ENCODE data around the gene ELK3.

Gene ELK3

GRCh38 chr12:96193725-96194575 lies at the start of gene ELK3:
Gene ELK3 (plus strand): TSS chr12:96194375.
- H3K9ac ChIP-seq (ENCODE audit: low read depth in 1 of 2, low read length in 2 of 2), result peak within 1 kb of the TSS; percentile 69 to 80
- peak within 1 kb of the TSS; percentile 91 to 98 for H3K4me3 ChIP-seq (ENCODE audit: low read depth in 1 of 2, low read length in 2 of 2)
- peak within 1 kb of the TSS; percentile 52 for H3K27ac ChIP-seq (ENCODE audit: low read depth, low read length)
- peaks cover 3 to 13% of the 10 kb centered on the region in 2 donors for H3K4me1 ChIP-seq (ENCODE audit: control insufficient read depth in 1 of 2, insufficient read depth in 2 of 2, low read length in 2 of 2)
- no peaks in the 10 kb centered on the region for H3K27me3 ChIP-seq (ENCODE audit: control insufficient read depth in 1 of 2, insufficient read depth in 2 of 2, low read length in 2 of 2)
- H3K9me3 ChIP-seq (ENCODE audit: control insufficient read depth in 1 of 2, low read length in 2 of 2), result no peaks in the 10 kb centered on the region
- H3K36me3 ChIP-seq (ENCODE audit: control insufficient read depth in 1 of 2, insufficient read depth in 2 of 2, low read length in 2 of 2), result no peaks in the 10 kb centered on the region

GRCh38 chr12:96146747-96147146 lies 47.4 kb upstream of the ELK3 start:
- Histone ChIP-seq H3K4me1 (ENCODE audit: control insufficient read depth in 1 of 2, insufficient read depth in 2 of 2, low read length in 2 of 2) (peaks cover 0 to 8% of the 10 kb centered on the region in 2 donors), H3K4me3 (ENCODE audit: low read depth in 1 of 2, low read length in 2 of 2) (no peak overlapping the region), H3K9ac (ENCODE audit: low read depth in 1 of 2, low read length in 2 of 2) (no peak overlapping the region), H3K9me3 (ENCODE audit: control insufficient read depth in 1 of 2, low read length in 2 of 2) (no peaks in the 10 kb centered on the region), H3K27ac (ENCODE audit: low read depth, low read length) (no peak overlapping the region), H3K27me3 (ENCODE audit: control insufficient read depth in 1 of 2, insufficient read depth in 2 of 2, low read length in 2 of 2) (no peaks in the 10 kb centered on the region), H3K36me3 (ENCODE audit: control insufficient read depth in 1 of 2, insufficient read depth in 2 of 2, low read length in 2 of 2) (no peaks in the 10 kb centered on the region)

GRCh38 chr12:96150442-96150841 lies 43.7 kb upstream of the ELK3 start:
- no peaks in the 10 kb centered on the region for H3K4me1 ChIP-seq (ENCODE audit: control insufficient read depth in 1 of 2, insufficient read depth in 2 of 2, low read length in 2 of 2)
- no peaks in the 10 kb centered on the region for H3K9me3 ChIP-seq (ENCODE audit: control insufficient read depth in 1 of 2, low read length in 2 of 2)
- no peak overlapping the region for H3K9ac ChIP-seq (ENCODE audit: low read depth in 1 of 2, low read length in 2 of 2)
- H3K36me3 ChIP-seq (ENCODE audit: control insufficient read depth in 1 of 2, insufficient read depth in 2 of 2, low read length in 2 of 2), result no peaks in the 10 kb centered on the region
- H3K4me3 ChIP-seq (ENCODE audit: low read depth in 1 of 2, low read length in 2 of 2), result no peak overlapping the region
- H3K27me3 ChIP-seq (ENCODE audit: control insufficient read depth in 1 of 2, insufficient read depth in 2 of 2, low read length in 2 of 2), result no peaks in the 10 kb centered on the region
- H3K27ac ChIP-seq (ENCODE audit: low read depth, low read length), result no peak overlapping the region

- Histone ChIP-seq H3K9ac (ENCODE audit: low read depth in 1 of 2, low read length in 2 of 2) (no peak overlapping the region), H3K9me3 (ENCODE audit: control insufficient read depth in 1 of 2, low read length in 2 of 2) (no peaks in the 10 kb centered on the region), H3K27me3 (ENCODE audit: control insufficient read depth in 1 of 2, insufficient read depth in 2 of 2, low read length in 2 of 2) (no peaks in the 10 kb centered on the region), H3K27ac (ENCODE audit: low read depth, low read length) (no peak overlapping the region), H3K36me3 (ENCODE audit: control insufficient read depth in 1 of 2, insufficient read depth in 2 of 2, low read length in 2 of 2) (no peaks in the 10 kb centered on the region), H3K4me3 (ENCODE audit: low read depth in 1 of 2, low read length in 2 of 2) (no peak overlapping the region), H3K4me1 (ENCODE audit: control insufficient read depth in 1 of 2, insufficient read depth in 2 of 2, low read length in 2 of 2) (no peaks in the 10 kb centered on the region)
These were observed 42.0 kb upstream of the ELK3 start for GRCh38 chr12:96152164-96152563.

GRCh38 chr12:96153131-96153725 lies 40.9 kb upstream of the ELK3 start:
- Histone ChIP-seq H3K36me3 (ENCODE audit: control insufficient read depth in 1 of 2, insufficient read depth in 2 of 2, low read length in 2 of 2) (no peaks in the 10 kb centered on the region), H3K4me3 (ENCODE audit: low read depth in 1 of 2, low read length in 2 of 2) (no peak overlapping the region), H3K9me3 (ENCODE audit: control insufficient read depth in 1 of 2, low read length in 2 of 2) (no peaks in the 10 kb centered on the region), H3K27ac (ENCODE audit: low read depth, low read length) (no peak overlapping the region), H3K4me1 (ENCODE audit: control insufficient read depth in 1 of 2, insufficient read depth in 2 of 2, low read length in 2 of 2) (no peaks in the 10 kb centered on the region), H3K27me3 (ENCODE audit: control insufficient read depth in 1 of 2, insufficient read depth in 2 of 2, low read length in 2 of 2) (no peaks in the 10 kb centered on the region), H3K9ac (ENCODE audit: low read depth in 1 of 2, low read length in 2 of 2) (no peak overlapping the region)

GRCh38 chr12:96155181-96155580 lies 39.0 kb upstream of the ELK3 start:
- H3K36me3 ChIP-seq (ENCODE audit: control insufficient read depth in 1 of 2, insufficient read depth in 2 of 2, low read length in 2 of 2), result no peaks in the 10 kb centered on the region
- H3K9me3 ChIP-seq (ENCODE audit: control insufficient read depth in 1 of 2, low read length in 2 of 2), result no peaks in the 10 kb centered on the region

GRCh38 chr12:96155781-96156180 lies 38.4 kb upstream of the ELK3 start:
- no peaks in the 10 kb centered on the region for H3K4me1 ChIP-seq (ENCODE audit: control insufficient read depth in 1 of 2, insufficient read depth in 2 of 2, low read length in 2 of 2)
- H3K36me3 ChIP-seq (ENCODE audit: control insufficient read depth in 1 of 2, insufficient read depth in 2 of 2, low read length in 2 of 2), result no peaks in the 10 kb centered on the region
- no peaks in the 10 kb centered on the region for H3K9me3 ChIP-seq (ENCODE audit: control insufficient read depth in 1 of 2, low read length in 2 of 2)
- no peaks in the 10 kb centered on the region for H3K27me3 ChIP-seq (ENCODE audit: control insufficient read depth in 1 of 2, insufficient read depth in 2 of 2, low read length in 2 of 2)
- H3K4me3 ChIP-seq (ENCODE audit: low read depth in 1 of 2, low read length in 2 of 2), result no peak overlapping the region
- H3K9ac ChIP-seq (ENCODE audit: low read depth in 1 of 2, low read length in 2 of 2), result no peak overlapping the region
- no peak overlapping the region for H3K27ac ChIP-seq (ENCODE audit: low read depth, low read length)

More at GRCh38 chr12:96155181-96155580, 39.0 kb upstream of the ELK3 start:
- no peaks in the 10 kb centered on the region for H3K27me3 ChIP-seq (ENCODE audit: control insufficient read depth in 1 of 2, insufficient read depth in 2 of 2, low read length in 2 of 2)
- H3K4me1 ChIP-seq (ENCODE audit: control insufficient read depth in 1 of 2, insufficient read depth in 2 of 2, low read length in 2 of 2), result no peaks in the 10 kb centered on the region
- no peak overlapping the region for H3K27ac ChIP-seq (ENCODE audit: low read depth, low read length)
- no peak overlapping the region for H3K9ac ChIP-seq (ENCODE audit: low read depth in 1 of 2, low read length in 2 of 2)
- H3K4me3 ChIP-seq (ENCODE audit: low read depth in 1 of 2, low read length in 2 of 2), result no peak overlapping the region

- H3K36me3 ChIP-seq (ENCODE audit: control insufficient read depth in 1 of 2, insufficient read depth in 2 of 2, low read length in 2 of 2), result no peaks in the 10 kb centered on the region
These were observed 38.0 kb upstream of the ELK3 start for GRCh38 chr12:96156211-96156610.

GRCh38 chr12:96157427-96157826 lies 36.7 kb upstream of the ELK3 start:
- Histone ChIP-seq H3K4me1 (ENCODE audit: control insufficient read depth in 1 of 2, insufficient read depth in 2 of 2, low read length in 2 of 2) (no peaks in the 10 kb centered on the region), H3K36me3 (ENCODE audit: control insufficient read depth in 1 of 2, insufficient read depth in 2 of 2, low read length in 2 of 2) (no peaks in the 10 kb centered on the region)

More at GRCh38 chr12:96156211-96156610, 38.0 kb upstream of the ELK3 start:
- H3K27me3 ChIP-seq (ENCODE audit: control insufficient read depth in 1 of 2, insufficient read depth in 2 of 2, low read length in 2 of 2), result no peaks in the 10 kb centered on the region
- no peaks in the 10 kb centered on the region for H3K9me3 ChIP-seq (ENCODE audit: control insufficient read depth in 1 of 2, low read length in 2 of 2)
- H3K4me1 ChIP-seq (ENCODE audit: control insufficient read depth in 1 of 2, insufficient read depth in 2 of 2, low read length in 2 of 2), result no peaks in the 10 kb centered on the region
- no peak overlapping the region for H3K4me3 ChIP-seq (ENCODE audit: low read depth in 1 of 2, low read length in 2 of 2)
- no peak overlapping the region for H3K9ac ChIP-seq (ENCODE audit: low read depth in 1 of 2, low read length in 2 of 2)
- no peak overlapping the region for H3K27ac ChIP-seq (ENCODE audit: low read depth, low read length)

GRCh38 chr12:96164951-96165811 lies 29.0 kb upstream of the ELK3 start:
- no peaks in the 10 kb centered on the region for H3K4me1 ChIP-seq (ENCODE audit: control insufficient read depth in 1 of 2, insufficient read depth in 2 of 2, low read length in 2 of 2)
- H3K27ac ChIP-seq (ENCODE audit: low read depth, low read length), result peak overlapping the region; percentile 13

More at GRCh38 chr12:96157427-96157826, 36.7 kb upstream of the ELK3 start:
- Histone ChIP-seq H3K27me3 (ENCODE audit: control insufficient read depth in 1 of 2, insufficient read depth in 2 of 2, low read length in 2 of 2) (no peaks in the 10 kb centered on the region), H3K9ac (ENCODE audit: low read depth in 1 of 2, low read length in 2 of 2) (no peak overlapping the region), H3K4me3 (ENCODE audit: low read depth in 1 of 2, low read length in 2 of 2) (no peak overlapping the region), H3K9me3 (ENCODE audit: control insufficient read depth in 1 of 2, low read length in 2 of 2) (no peaks in the 10 kb centered on the region), H3K27ac (ENCODE audit: low read depth, low read length) (no peak overlapping the region)

More at GRCh38 chr12:96164951-96165811, 29.0 kb upstream of the ELK3 start:
- no peaks in the 10 kb centered on the region for H3K9me3 ChIP-seq (ENCODE audit: control insufficient read depth in 1 of 2, low read length in 2 of 2)
- no peak overlapping the region for H3K9ac ChIP-seq (ENCODE audit: low read depth in 1 of 2, low read length in 2 of 2)
- no peaks in the 10 kb centered on the region for H3K36me3 ChIP-seq (ENCODE audit: control insufficient read depth in 1 of 2, insufficient read depth in 2 of 2, low read length in 2 of 2)
- H3K27me3 ChIP-seq (ENCODE audit: control insufficient read depth in 1 of 2, insufficient read depth in 2 of 2, low read length in 2 of 2), result no peaks in the 10 kb centered on the region
- H3K4me3 ChIP-seq (ENCODE audit: low read depth in 1 of 2, low read length in 2 of 2), result no peak overlapping the region

Measured in duodenal mucosa (tissue), 2 donors.